ENCODE data around the gene IQCH.

The IQCH gene

DNA sequence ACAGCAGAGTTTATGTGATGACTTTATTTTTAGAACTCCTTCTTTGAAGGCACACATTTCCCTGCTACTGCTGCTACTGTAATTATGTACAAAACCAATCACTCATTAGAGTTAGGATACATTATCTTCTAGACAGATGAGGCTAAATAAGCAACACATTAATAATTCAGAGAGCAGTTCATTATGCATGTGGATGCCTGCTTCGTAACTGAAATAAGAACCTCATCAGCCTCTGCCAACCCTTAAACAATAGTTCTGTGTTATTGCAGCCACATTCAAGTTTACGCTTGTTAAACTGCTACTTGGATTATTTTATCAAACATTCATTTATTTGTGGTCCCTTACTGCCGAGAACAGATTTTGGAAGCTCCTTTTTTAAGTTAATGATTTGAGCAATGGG is 213.8 kb downstream of the IQCH start:
- no peak overlapping the region for H3K27ac ChIP-seq
- TF ChIP-seq, protein P1, sequence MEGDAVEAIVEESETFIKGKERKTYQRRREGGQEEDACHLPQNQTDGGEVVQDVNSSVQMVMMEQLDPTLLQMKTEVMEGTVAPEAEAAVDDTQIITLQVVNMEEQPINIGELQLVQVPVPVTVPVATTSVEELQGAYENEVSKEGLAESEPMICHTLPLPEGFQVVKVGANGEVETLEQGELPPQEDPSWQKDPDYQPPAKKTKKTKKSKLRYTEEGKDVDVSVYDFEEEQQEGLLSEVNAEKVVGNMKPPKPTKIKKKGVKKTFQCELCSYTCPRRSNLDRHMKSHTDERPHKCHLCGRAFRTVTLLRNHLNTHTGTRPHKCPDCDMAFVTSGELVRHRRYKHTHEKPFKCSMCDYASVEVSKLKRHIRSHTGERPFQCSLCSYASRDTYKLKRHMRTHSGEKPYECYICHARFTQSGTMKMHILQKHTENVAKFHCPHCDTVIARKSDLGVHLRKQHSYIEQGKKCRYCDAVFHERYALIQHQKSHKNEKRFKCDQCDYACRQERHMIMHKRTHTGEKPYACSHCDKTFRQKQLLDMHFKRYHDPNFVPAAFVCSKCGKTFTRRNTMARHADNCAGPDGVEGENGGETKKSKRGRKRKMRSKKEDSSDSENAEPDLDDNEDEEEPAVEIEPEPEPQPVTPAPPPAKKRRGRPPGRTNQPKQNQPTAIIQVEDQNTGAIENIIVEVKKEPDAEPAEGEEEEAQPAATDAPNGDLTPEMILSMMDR (conservative IDR thresholded peaks at IDR 0.05), result no peak

DNA sequence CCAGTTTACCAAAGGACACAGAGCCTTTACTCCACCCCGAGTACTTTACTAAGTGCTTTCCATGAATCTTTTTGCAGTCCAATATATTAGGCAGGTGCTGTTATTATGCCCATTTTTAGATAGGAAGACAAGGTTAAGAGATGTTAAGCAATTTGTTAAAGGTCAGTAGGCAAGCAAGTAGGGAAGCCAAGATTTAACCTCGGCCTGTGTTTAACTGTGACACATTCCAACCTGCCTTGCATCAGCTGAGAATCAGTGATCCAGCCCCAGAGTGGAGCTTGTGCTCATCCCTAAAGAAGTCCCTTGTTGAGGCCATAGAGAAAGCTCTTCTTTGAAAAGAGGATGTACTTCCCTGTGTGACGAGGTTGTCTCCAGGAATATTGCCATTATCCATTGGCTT is 215.1 kb downstream of the IQCH start:
- H3K27ac ChIP-seq, result no peak overlapping the region
- TF ChIP-seq, protein P1 (conservative IDR thresholded peaks at IDR 0.05), result no peak

DNA sequence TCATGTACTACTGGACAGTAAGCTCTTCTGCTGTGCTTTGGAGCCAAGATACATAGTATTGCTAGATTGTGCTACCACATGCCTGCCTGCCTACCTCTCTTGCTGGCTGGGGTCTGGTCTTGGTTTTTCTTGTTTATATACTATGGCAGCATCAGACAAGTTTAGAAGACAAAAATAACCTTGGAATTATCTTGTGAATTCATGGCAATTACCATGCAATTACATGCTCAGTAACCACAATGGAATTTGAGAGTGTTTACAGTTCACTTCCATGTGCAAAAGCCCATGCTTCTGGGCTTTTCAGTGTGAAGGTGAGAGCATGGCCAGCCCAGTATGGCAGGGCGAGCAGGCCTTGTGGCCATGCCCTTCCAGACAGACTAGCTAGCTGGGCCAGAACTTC is 218.4 kb downstream of the IQCH start:
- H3K27ac ChIP-seq, result no peak overlapping the region
- TF ChIP-seq, protein P1 (conservative IDR thresholded peaks at IDR 0.05), result no peak

DNA sequence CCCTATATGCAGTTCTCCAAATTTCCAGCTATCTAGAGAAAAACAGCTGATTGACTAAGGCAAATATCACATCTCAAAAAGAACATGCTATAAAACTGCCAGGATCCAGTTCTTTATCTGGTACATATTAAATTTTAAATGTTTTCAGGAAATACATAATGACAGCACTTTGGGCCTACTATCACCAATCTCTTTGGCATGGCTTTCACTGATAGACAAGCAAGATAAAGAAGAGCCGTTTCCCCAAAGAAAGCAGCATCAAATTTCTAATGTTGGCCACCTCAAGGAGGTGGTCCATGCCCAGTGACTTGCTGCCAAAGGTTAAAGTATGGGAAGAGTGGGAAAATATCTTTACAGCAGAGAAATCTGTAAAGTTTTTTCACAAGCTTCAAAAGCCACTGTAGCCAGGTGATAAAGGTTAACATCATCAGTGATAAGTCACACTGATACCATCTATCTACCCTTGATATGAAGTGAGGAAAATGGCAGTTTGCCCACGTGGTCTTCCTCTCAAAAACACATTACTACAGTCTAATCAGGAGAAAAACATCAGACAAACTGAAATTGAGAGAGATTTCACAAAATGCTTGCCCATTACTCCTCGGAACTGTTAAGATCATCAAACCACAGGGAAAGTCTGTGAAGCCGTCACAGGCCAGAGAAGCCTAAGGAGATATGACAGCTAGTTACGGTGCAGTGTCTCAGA is 220.0 kb downstream of the IQCH start:
- TF ChIP-seq, protein P1 (conservative IDR thresholded peaks at IDR 0.05), result no peak
- no peak overlapping the region; the same call in 1 of the 2 replicates for H3K27ac ChIP-seq

DNA sequence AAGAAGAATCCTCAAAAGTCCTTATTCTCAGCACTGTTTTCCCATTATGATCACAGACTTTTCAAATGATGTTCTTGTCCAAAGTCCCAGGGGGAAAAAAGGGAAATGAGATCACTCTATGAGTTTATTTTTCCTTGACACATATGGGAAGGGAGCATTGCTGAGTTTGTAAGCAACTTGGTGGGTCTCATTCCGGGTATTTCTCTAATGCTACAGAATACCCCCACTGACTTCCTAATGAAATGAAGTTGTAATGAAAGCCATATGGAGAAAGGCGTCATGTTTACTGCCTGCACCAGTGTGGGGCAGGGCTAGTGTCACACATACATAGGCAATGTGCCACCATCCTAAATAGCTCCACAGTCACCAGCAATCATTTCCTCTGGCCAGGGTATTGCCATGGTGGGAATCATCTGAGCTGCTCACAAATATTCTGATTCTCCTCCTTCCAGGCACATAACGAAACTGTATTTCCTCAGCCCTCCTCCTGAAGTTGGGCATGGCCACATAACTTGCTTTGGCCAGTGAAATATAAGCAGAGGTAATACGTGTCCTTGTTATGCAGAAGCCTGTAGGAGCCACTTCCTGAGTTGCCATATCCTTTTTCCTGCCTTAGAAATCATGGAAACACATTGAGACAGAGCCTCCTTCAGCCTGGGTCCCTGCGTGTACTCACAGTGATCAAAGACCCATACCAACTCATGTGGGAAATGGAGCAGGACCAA is 225.4 kb downstream of the IQCH start:
- H3K27ac ChIP-seq, result no peak overlapping the region
- TF ChIP-seq, protein P1 (conservative IDR thresholded peaks at IDR 0.05), result no peak

DNA sequence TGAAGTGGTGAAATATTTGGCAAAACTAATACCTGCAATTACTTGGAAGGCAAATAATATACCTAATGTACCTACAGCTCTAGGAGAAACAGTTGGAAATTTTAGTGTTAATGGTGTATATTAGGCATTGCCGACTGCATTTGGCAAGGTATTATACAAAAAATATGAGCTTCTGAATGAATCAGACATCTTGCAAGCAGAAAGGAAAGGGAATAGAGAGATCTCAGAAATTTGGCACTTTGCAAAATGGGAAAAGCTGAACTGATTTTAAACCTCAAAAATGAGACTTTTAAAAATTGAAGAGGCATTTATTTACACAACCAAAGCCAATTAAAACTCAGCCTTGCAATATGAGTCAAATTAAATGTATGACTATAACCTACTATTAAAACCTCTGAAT is 226.2 kb downstream of the IQCH start:
- H3K27ac ChIP-seq, result no peak overlapping the region

DNA sequence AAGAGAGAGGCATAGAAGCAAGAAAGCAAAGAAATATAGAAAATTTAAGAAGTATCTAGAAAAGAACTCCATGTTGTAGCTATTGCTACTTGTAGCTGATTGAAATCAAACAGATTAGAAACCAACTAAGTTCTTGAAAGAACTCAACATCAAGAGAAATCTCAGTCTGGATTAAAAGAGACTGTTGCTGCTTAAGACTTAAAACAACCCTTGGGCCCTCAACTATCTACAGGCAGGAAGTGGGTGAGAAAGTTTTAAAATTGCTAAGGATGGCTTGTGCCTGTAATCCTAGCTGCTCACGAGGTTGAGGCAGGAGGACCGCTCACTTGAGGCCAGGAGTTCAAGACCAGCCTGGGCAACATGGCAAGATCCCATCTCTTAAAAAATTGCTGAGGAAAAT is 227.1 kb downstream of the IQCH start:
- TF ChIP-seq, protein P1 (conservative IDR thresholded peaks at IDR 0.05), result no peak
- no peak overlapping the region for H3K27ac ChIP-seq

More for the DNA sequence above, 226.2 kb downstream of the IQCH start:
- TF ChIP-seq, protein P1 (conservative IDR thresholded peaks at IDR 0.05), result no peak
